Keratinocyte (primary cell): ENCODE results near the gene BLNK. TPM values are rescaled to one million over a fixed set of nuclear protein-coding genes. Genes with fewer than 3 reads are reported as not detected.

Source experiments
- DNase-seq: peaks from one replicate; pipeline ENCODE4 v3.0.0-alpha.2; 2011; ENCODE audit warnings: low read depth, missing footprints, low spot score
- FAIRE-seq: peaks from 2 replicates; lab custom pipeline; 2011; peaks lifted over from hg19 to GRCh38; lab: Jason Lieb, UNC
- H2AFZ ChIP-seq: 2 replicates; pipeline ENCODE4 v1.6.0; 2012; ENCODE audit warnings: low read length, control low read depth, inconsistent platforms; ENCODE audit not compliant: control insufficient read depth
- H3K27ac ChIP-seq: 2 replicates; pipeline ENCODE4 v1.5.1; 2011; ENCODE audit warnings: low read length; ENCODE audit not compliant: control insufficient read depth, insufficient read depth
- H3K27me3 ChIP-seq: 3 replicates; pipeline ENCODE4 v1.6.0; 2011; ENCODE audit warnings: low read length; ENCODE audit not compliant: control insufficient read depth, insufficient read depth; ENCODE audit errors: extremely low read depth
- H3K36me3 ChIP-seq, 2 experiments: 2 replicates in 1 of 2; 3 replicates in 1 of 2; pipeline ENCODE4 v1.5.1; 2011; ENCODE audit warnings: low read length in 2 of 2, mild to moderate bottlenecking in 1 of 2; ENCODE audit not compliant: control insufficient read depth in 2 of 2, insufficient read depth in 2 of 2; ENCODE audit errors: extremely low read depth in 1 of 2
- H3K4me1 ChIP-seq: 3 replicates; pipeline ENCODE4 v1.5.1; 2011; ENCODE audit warnings: low read length; ENCODE audit not compliant: control insufficient read depth, insufficient read depth; ENCODE audit errors: extremely low read depth
- H3K4me2 ChIP-seq: 3 replicates; pipeline ENCODE4 v1.6.0; 2011; ENCODE audit warnings: low read depth, low read length; ENCODE audit not compliant: control insufficient read depth, insufficient read depth; ENCODE audit errors: extremely low read depth
- H3K4me3 ChIP-seq, 3 experiments: fragments of 200-600 bp in 1 of 3; sonication (generic) in 1 of 3; 2 replicates in 2 of 3; 3 replicates in 1 of 3; pipeline ENCODE4 v1.5.1; 2011 to 2016; ENCODE audit warnings: low read length in 3 of 3, mild to moderate bottlenecking in 3 of 3, control low read depth in 2 of 3, inconsistent platforms in 1 of 3, low read depth in 1 of 3, mixed read lengths in 1 of 3, mixed run types in 1 of 3, moderate library complexity in 1 of 3; ENCODE audit not compliant: control insufficient read depth in 2 of 3, insufficient read depth in 2 of 3; ENCODE audit errors: extremely low read depth in 1 of 3
- H3K79me2 ChIP-seq: 2 replicates; pipeline ENCODE4 v1.6.0; 2012; ENCODE audit warnings: low read length; ENCODE audit not compliant: control insufficient read depth, insufficient read depth
- H3K9ac ChIP-seq: 3 replicates; pipeline ENCODE4 v1.6.0; 2011; ENCODE audit warnings: low read length; ENCODE audit not compliant: control insufficient read depth, insufficient read depth; ENCODE audit errors: extremely low read depth
- H3K9me1 ChIP-seq: 3 replicates; pipeline ENCODE4 v1.6.0; 2011; ENCODE audit warnings: low read length; ENCODE audit not compliant: control insufficient read depth, insufficient read depth; ENCODE audit errors: extremely low read depth
- H3K9me3 ChIP-seq: 2 replicates; pipeline ENCODE4 v1.5.1; 2012; ENCODE audit warnings: low read depth, low read length; ENCODE audit not compliant: control insufficient read depth
- H4K20me1 ChIP-seq: 3 replicates; pipeline ENCODE4 v1.6.0; 2011; ENCODE audit warnings: low read length; ENCODE audit not compliant: control insufficient read depth, insufficient read depth; ENCODE audit errors: extremely low read depth
- EZH2 ChIP-seq: IDR thresholded peaks from one replicate; pipeline ENCODE4 v1.6.1; 2012; ENCODE audit warnings: inconsistent platforms, mild to moderate bottlenecking, low read length, moderate library complexity
- dilution Hi-C: fragments of 300-500 bp; cut with MboI; formaldehyde crosslinking; loops from one replicate; pipeline ENCODE4 v1.7.0; 2020; ENCODE audit warnings: low sequenced_read_pairs; ENCODE audit not compliant: extremely low pct_ligation_motif_present
- polyA plus RNA-seq, 5 experiments: library from polyadenylated mRNA; depleted of rRNA in 3 of 5; stranded (reverse) in 3 of 5; stranded (forward) in 1 of 5; unstranded in 1 of 5; fragments of >200 nt; gene quantifications; 1 replicate in 1 of 5; 2 replicates in 3 of 5; 3 replicates in 1 of 5; pipeline versions ENCODE4 v1.2.1 to v1.2.3, GENCODE V29; 2011 to 2012; ENCODE audit warnings: missing spikeins in 2 of 5, low read depth in 1 of 5, low replicate concordance in 1 of 5
- TF ChIP-seq, protein P1 (sequence below), 3 experiments: IDR thresholded peaks in 1 of 3; conservative IDR thresholded peaks in 1 of 3; optimal IDR thresholded peaks in 1 of 3; 2 replicates in 2 of 3; 3 replicates in 1 of 3; pipeline versions ENCODE3 to v1.5.1; 2011; ENCODE audit warnings: low read length in 3 of 3, mild to moderate bottlenecking in 3 of 3, moderate library complexity in 2 of 3, control low read depth in 1 of 3, inconsistent platforms in 1 of 3; ENCODE audit not compliant: insufficient read depth in 2 of 3; ENCODE audit errors: extremely low read depth in 1 of 3

BLNK gene
- polyA plus RNA-seq, 1 donor (not counting 4 experiments of a cell fraction or from before 2014, with no cell fraction given) = 2.2 TPM

DNA sequence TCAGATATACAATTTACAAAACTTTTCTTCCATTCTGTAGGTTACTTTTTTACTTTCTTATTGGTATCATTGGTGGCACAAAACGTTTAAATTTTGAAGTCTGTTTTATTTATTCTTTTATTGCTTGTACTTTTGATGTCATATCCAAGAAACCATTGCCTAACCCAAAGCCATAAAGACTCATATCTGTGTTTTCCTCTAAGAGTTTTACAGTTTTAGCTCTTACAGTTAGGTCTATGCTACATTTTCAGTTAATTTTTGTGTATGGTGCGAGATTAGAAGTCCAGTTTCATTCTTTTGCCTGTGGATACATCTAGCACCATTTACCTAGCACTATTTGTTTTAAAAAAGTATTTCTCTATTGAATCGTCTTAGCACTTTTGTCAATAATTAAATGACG, 53.7 kb downstream of the BLNK start:
- no peaks in the 10 kb centered on the region for H3K79me2 ChIP-seq
- H3K9me3 ChIP-seq = no peaks in the 10 kb centered on the region
- FAIRE-seq (no peak), DNase-seq (no peak)
- no peak overlapping the region for H3K4me3 ChIP-seq
- H3K9ac ChIP-seq = no peak overlapping the region
- H3K27ac ChIP-seq = no peak overlapping the region
- no peaks in the 10 kb centered on the region for H3K4me1 ChIP-seq
- no peak overlapping the region for H3K4me2 ChIP-seq
- H4K20me1 ChIP-seq = no peaks in the 10 kb centered on the region
- no peaks in the 10 kb centered on the region for H3K36me3 ChIP-seq
- dilution Hi-C loops = no loop called here
- no peak overlapping the region for H2AFZ ChIP-seq
- H3K9me1 ChIP-seq = no peaks in the 10 kb centered on the region
- TF ChIP-seq, protein P1, sequence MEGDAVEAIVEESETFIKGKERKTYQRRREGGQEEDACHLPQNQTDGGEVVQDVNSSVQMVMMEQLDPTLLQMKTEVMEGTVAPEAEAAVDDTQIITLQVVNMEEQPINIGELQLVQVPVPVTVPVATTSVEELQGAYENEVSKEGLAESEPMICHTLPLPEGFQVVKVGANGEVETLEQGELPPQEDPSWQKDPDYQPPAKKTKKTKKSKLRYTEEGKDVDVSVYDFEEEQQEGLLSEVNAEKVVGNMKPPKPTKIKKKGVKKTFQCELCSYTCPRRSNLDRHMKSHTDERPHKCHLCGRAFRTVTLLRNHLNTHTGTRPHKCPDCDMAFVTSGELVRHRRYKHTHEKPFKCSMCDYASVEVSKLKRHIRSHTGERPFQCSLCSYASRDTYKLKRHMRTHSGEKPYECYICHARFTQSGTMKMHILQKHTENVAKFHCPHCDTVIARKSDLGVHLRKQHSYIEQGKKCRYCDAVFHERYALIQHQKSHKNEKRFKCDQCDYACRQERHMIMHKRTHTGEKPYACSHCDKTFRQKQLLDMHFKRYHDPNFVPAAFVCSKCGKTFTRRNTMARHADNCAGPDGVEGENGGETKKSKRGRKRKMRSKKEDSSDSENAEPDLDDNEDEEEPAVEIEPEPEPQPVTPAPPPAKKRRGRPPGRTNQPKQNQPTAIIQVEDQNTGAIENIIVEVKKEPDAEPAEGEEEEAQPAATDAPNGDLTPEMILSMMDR (optimal IDR thresholded peaks at IDR 0.05 in 1 of 3, IDR thresholded peaks at IDR 0.05 in 1 of 3, conservative IDR thresholded peaks at IDR 0.05 in 1 of 3; ENCODE audit: extremely low read depth in 1 of 3, insufficient read depth in 2 of 3, low read length in 3 of 3) = no peak
- TF ChIP-seq EZH2 = no peak
- no peaks in the 10 kb centered on the region for H3K27me3 ChIP-seq

DNA sequence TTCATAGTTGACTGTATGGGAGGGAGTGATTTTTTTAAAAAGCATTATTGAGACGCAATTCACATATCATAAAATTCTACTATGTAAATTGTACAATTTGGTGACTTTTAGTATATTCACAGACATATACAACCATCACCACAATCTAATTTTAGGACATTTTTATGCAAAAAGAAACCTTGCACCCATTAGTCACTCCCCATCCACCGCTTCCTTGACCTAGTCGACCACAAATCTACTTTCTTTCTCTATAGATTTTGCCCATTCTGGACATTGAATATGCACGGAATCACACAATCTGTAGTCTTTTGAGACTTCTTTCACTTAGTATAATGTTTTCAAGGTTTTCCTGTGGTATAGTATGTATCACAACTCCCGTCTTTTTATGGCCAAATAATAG, 54.6 kb downstream of the BLNK start:
- Histone ChIP-seq H3K4me3 (no peak overlapping the region), H3K36me3 (no peaks in the 10 kb centered on the region), H3K79me2 (no peaks in the 10 kb centered on the region), H3K9ac (no peak overlapping the region), H4K20me1 (no peaks in the 10 kb centered on the region), H3K27me3 (no peaks in the 10 kb centered on the region), H2AFZ (no peak overlapping the region), H3K4me2 (no peak overlapping the region), H3K9me1 (no peaks in the 10 kb centered on the region), H3K4me1 (no peaks in the 10 kb centered on the region), H3K27ac (no peak overlapping the region), H3K9me3 (no peaks in the 10 kb centered on the region)
- FAIRE-seq = no peak
- TF ChIP-seq, protein P1 (optimal IDR thresholded peaks at IDR 0.05 in 1 of 3, IDR thresholded peaks at IDR 0.05 in 1 of 3, conservative IDR thresholded peaks at IDR 0.05 in 1 of 3; ENCODE audit: extremely low read depth in 1 of 3, insufficient read depth in 2 of 3, low read length in 3 of 3) = no peak
- no peak for TF ChIP-seq EZH2
- dilution Hi-C loops = no loop called here
- DNase-seq = no peak
